ENCODE measurements around the gene CELF6.
"Not testable (repeated sequence)": the region's sequence is repeated elsewhere in the genome, so short reads cannot be mapped to it uniquely, and the experiment has no call there.

The CELF6 gene

DNA sequence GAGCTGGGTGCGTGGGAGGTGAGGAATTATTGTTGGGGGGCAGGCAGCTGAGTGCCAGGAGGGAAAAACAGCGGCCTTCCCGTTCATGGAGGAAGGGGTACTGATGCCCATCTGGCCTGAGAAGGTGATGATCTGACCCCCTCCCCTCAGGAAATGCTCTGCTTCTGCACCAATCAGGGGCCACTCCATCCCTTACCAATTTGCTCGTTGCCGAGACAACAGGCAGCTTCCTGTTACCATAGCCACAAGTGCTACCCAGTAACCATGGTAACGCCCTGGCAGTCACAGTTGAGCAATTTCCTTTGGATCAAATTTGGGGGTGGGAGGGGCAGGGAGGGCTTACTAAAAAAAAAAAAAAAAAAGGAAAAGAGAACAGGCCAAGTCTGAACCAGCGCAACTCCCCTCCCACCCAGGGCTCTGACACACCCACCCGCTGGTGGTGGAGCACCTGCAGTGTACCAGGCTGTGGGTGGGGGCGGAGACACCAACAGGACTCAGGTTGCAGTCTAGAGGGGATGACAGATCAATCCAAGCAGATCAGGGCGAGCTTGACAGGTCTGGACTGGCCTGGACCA is 13.7 kb downstream of the CELF6 start:
- H3K27me3 Mint-ChIP-seq (ENCODE audit: low read depth) = no peaks in the 10 kb centered on the region
- H3K4me1 Mint-ChIP-seq (ENCODE audit: low read depth) = no peaks in the 10 kb centered on the region
- DNase-seq (ENCODE audit: low spot score) = peak; percentile 10
- no peaks in the 10 kb centered on the region for H3K9me3 Mint-ChIP-seq
- H3K27ac Mint-ChIP-seq = no peak overlapping the region
- H3K4me3 Mint-ChIP-seq = no peak overlapping the region
- no peaks in the 10 kb centered on the region for H3K36me3 Mint-ChIP-seq (ENCODE audit: low read depth)

DNA sequence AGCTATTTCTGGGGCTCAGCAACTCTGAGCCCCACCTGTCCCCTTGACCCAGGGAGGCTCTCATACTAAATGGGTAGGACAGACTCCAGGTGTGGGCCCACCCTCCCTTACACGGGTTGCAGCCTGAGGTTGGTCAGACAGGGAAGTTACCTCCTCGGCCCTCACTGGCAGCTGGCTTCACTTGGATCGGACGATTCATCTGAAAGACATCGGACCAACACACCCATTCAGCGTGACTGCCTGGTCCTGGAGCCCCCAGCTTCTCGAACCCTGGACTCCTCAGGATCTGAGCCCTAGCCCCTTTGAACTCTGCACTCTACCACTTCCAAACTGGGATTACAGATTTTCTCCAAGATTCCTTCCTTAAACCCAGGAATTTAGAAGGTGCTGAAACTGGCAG is 15.4 kb downstream of the CELF6 start:
- Mint-ChIP-seq H3K36me3 (ENCODE audit: low read depth) (no peaks in the 10 kb centered on the region), H3K4me1 (ENCODE audit: low read depth) (no peaks in the 10 kb centered on the region), H3K4me3 (no peak overlapping the region), H3K9me3 (no peaks in the 10 kb centered on the region), H3K27me3 (ENCODE audit: low read depth) (no peaks in the 10 kb centered on the region), H3K27ac (no peak overlapping the region)
- DNase-seq (ENCODE audit: low spot score) = no peak

GRCh38 chr15:72302955-72303354 is 17.0 kb downstream of the CELF6 start:
- DNase-seq (ENCODE audit: low spot score) = no peak
- Mint-ChIP-seq H3K4me1 (ENCODE audit: low read depth) (no peaks in the 10 kb centered on the region), H3K9me3 (no peaks in the 10 kb centered on the region), H3K27me3 (ENCODE audit: low read depth) (no peaks in the 10 kb centered on the region), H3K36me3 (ENCODE audit: low read depth) (no peaks in the 10 kb centered on the region), H3K27ac (no peak overlapping the region), H3K4me3 (no peak overlapping the region)

DNA sequence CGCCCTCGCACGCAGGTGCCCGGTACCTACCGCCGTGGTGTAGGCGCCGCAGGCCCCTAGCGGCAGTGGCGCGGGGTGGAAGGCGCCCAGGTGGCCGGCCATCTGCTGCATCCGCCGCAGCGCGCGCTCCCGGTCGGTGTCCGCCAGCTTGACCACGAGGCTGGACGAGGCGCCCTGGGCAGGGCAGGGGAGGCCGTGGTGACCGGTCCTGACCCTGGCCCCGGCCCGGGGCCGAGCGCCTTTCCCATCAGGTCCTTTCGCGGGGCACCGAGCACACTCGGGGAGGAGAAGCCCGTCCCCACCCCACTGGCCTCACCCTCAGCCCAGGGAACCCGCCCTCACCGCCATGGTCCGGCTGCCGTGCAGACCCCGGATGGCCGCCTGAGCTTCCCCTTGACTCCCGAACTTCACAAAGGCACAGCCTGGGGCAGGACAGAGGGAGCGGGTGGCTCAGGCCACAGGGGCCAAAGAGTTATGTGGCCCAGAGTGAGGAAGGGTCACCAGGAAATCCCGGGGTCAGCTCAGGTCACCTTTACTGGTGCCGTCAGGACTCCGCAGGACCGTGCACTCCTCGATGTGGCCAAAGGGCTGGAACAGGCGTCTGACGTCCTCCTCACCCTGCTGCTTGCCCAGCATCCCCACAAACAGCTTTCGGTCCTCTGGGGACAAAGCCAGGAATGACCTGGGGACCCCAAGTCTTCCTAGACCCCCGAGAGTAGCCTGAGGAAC is 30.2 kb downstream of the CELF6 start:
- no peaks in the 10 kb centered on the region for H3K36me3 Mint-ChIP-seq (ENCODE audit: low read depth)

GRCh38 chr15:72288796-72289596 is 31.0 kb downstream of the CELF6 start:
- Mint-ChIP-seq H3K4me1 (ENCODE audit: low read depth) (no peaks in the 10 kb centered on the region), H3K27me3 (ENCODE audit: low read depth) (no peaks in the 10 kb centered on the region), H3K27ac (no peak overlapping the region), H3K9me3 (no peaks in the 10 kb centered on the region), H3K4me3 (no peak overlapping the region), H3K36me3 (ENCODE audit: low read depth) (no peaks in the 10 kb centered on the region)
- no peak for DNase-seq (ENCODE audit: low spot score)

More for the DNA sequence above, 30.2 kb downstream of the CELF6 start:
- Mint-ChIP-seq H3K4me1 (ENCODE audit: low read depth) (no peaks in the 10 kb centered on the region), H3K9me3 (no peaks in the 10 kb centered on the region), H3K27me3 (ENCODE audit: low read depth) (no peaks in the 10 kb centered on the region), H3K4me3 (no peak overlapping the region), H3K27ac (no peak overlapping the region)
- no peak for DNase-seq (ENCODE audit: low spot score)

DNA sequence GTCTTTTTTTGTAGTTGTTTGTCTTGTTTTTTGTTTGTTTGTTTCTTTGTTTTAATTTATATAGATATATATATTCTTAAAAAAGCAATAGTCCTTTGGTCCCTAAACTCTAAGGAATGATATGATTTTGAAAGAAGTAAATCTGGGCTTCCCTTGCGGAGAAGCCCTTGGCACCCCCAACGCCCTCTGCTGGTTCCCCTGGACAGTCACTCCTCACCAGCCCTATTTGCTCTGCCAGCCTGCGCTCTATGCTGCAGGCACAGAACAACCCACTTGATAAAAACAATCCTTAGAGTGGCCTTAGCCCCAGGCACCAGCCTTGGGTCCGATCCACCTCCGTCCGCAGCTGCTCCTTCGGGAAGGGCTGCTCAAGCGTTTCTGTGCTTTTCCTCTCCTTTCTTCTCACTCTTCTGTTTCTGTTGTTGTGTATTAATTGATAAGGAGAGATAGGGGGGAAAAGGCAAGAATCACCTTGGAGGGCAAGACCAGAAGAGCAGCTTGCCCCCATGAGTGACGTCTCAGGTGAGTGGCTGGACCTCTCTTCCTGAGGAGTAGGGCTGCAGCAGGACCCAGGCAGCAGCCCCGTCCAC is 33.9 kb downstream of the CELF6 start:
- DNase-seq (ENCODE audit: low spot score) = peak; percentile 10
- Mint-ChIP-seq H3K27ac (no peak overlapping the region), H3K27me3 (ENCODE audit: low read depth) (no peaks in the 10 kb centered on the region), H3K4me1 (ENCODE audit: low read depth) (no peaks in the 10 kb centered on the region), H3K4me3 (no peak overlapping the region), H3K36me3 (ENCODE audit: low read depth) (no peaks in the 10 kb centered on the region), H3K9me3 (no peaks in the 10 kb centered on the region)

GRCh38 chr15:72285402-72285801 is 34.6 kb downstream of the CELF6 start:
- no peaks in the 10 kb centered on the region for H3K4me1 Mint-ChIP-seq (ENCODE audit: low read depth)
- no peaks in the 10 kb centered on the region for H3K36me3 Mint-ChIP-seq (ENCODE audit: low read depth)
- H3K27me3 Mint-ChIP-seq (ENCODE audit: low read depth) = no peaks in the 10 kb centered on the region
- H3K9me3 Mint-ChIP-seq = no peaks in the 10 kb centered on the region
- DNase-seq (ENCODE audit: low spot score) = no peak
- H3K27ac Mint-ChIP-seq = no peak overlapping the region
- no peak overlapping the region for H3K4me3 Mint-ChIP-seq

- H3K9me3 Mint-ChIP-seq = no peaks in the 10 kb centered on the region
- H3K4me3 Mint-ChIP-seq = no peak overlapping the region
- no peaks in the 10 kb centered on the region for H3K36me3 Mint-ChIP-seq (ENCODE audit: low read depth)
- DNase-seq (ENCODE audit: low spot score) = no peak
- H3K27me3 Mint-ChIP-seq (ENCODE audit: low read depth) = no peaks in the 10 kb centered on the region
- H3K27ac Mint-ChIP-seq = no peak overlapping the region
- no peaks in the 10 kb centered on the region for H3K4me1 Mint-ChIP-seq (ENCODE audit: low read depth)
These were observed 35.2 kb downstream of the CELF6 start for GRCh38 chr15:72284781-72285180.

DNA sequence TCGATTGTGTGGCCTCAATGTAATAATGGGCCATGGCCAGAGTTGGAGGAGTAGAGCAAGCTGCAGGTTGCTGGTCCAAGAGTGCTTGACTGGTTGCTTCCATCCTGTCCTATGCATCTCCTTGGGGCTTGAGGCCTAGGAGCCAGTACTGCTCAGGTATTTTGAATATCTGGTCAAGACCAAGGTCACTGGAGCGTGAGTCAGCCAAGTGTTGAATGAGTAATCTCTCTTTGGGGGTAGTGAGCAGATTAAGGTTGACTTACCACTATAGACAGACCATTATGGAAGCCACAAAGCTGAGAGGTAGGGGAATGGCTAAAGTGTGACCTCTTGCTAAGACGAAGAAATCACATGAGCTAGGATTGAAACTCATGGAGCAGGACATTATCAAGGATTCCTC is 38.2 kb downstream of the CELF6 start:
- H3K36me3 Mint-ChIP-seq (ENCODE audit: low read depth) = no peaks in the 10 kb centered on the region
- DNase-seq (ENCODE audit: low spot score) = no peak
- peaks cover 3% of the 10 kb centered on the region for H3K27me3 Mint-ChIP-seq (ENCODE audit: low read depth)
- H3K4me1 Mint-ChIP-seq (ENCODE audit: low read depth) = no peaks in the 10 kb centered on the region
- no peaks in the 10 kb centered on the region for H3K9me3 Mint-ChIP-seq
- no peak overlapping the region for H3K27ac Mint-ChIP-seq
- no peak overlapping the region for H3K4me3 Mint-ChIP-seq

DNA sequence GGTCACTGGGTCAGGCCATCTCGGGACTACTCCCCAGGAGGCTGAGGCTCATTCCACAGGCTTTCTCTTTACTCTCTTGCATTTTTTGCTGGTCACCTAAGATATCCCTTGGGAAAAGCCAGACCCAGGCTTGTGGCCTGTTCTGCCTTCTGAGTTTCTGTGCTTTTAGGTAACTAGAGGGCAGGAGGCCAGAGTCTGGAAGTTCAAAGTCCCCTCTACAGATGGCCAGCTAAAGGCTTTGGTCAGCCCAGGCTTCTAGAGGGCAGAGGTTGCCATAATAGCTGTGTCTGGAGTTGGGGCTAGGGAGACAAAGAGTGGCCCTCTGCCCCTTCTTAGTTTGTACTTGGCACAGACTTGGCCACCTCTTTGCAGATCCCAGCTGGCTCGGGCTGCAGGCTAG is 39.2 kb downstream of the CELF6 start:
- Mint-ChIP-seq H3K27me3 (ENCODE audit: low read depth) (peaks cover 5% of the 10 kb centered on the region), H3K9me3 (no peaks in the 10 kb centered on the region)

DNA sequence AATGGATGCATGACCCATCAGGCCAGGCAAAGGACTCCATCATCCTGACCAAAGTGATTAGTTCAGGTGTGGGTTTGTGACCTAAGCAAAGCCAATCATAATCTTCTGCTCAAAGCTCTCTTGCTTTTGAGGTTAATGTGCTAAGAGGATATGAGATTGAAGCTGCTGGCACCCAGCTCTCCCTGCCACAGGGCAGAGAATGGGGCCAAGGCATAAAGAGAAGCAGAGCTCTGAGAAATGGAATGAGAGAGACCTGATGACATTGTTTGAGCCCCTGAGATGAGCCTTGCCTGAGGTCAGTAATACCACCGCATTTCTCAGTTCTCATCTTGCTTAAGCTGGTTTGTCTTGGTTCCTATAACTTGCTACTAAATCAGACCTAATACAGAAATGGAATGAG is 41.2 kb downstream of the CELF6 start:
- Mint-ChIP-seq H3K9me3 (no peaks in the 10 kb centered on the region), H3K27me3 (ENCODE audit: low read depth) (peaks cover 5% of the 10 kb centered on the region), H3K36me3 (ENCODE audit: low read depth) (no peaks in the 10 kb centered on the region), H3K4me1 (ENCODE audit: low read depth) (peaks cover 2% of the 10 kb centered on the region), H3K4me3 (no peak overlapping the region), H3K27ac (no peak overlapping the region)
- no peak for DNase-seq (ENCODE audit: low spot score)

More for the DNA sequence above, 39.2 kb downstream of the CELF6 start:
- no peaks in the 10 kb centered on the region for H3K36me3 Mint-ChIP-seq (ENCODE audit: low read depth)
- no peak overlapping the region for H3K4me3 Mint-ChIP-seq
- no peak overlapping the region for H3K27ac Mint-ChIP-seq
- no peaks in the 10 kb centered on the region for H3K4me1 Mint-ChIP-seq (ENCODE audit: low read depth)
- no peak for DNase-seq (ENCODE audit: low spot score)

GRCh38 chr15:72276326-72276700 is 43.6 kb downstream of the CELF6 start:
- DNase-seq (ENCODE audit: low spot score) = no peak
- Mint-ChIP-seq H3K4me1 (ENCODE audit: low read depth) (peaks cover 16% of the 10 kb centered on the region), H3K9me3 (no peaks in the 10 kb centered on the region), H3K4me3 (no peak overlapping the region), H3K27ac (no peak overlapping the region), H3K27me3 (ENCODE audit: low read depth) (peaks cover 5% of the 10 kb centered on the region), H3K36me3 (ENCODE audit: low read depth) (no peaks in the 10 kb centered on the region)

DNA sequence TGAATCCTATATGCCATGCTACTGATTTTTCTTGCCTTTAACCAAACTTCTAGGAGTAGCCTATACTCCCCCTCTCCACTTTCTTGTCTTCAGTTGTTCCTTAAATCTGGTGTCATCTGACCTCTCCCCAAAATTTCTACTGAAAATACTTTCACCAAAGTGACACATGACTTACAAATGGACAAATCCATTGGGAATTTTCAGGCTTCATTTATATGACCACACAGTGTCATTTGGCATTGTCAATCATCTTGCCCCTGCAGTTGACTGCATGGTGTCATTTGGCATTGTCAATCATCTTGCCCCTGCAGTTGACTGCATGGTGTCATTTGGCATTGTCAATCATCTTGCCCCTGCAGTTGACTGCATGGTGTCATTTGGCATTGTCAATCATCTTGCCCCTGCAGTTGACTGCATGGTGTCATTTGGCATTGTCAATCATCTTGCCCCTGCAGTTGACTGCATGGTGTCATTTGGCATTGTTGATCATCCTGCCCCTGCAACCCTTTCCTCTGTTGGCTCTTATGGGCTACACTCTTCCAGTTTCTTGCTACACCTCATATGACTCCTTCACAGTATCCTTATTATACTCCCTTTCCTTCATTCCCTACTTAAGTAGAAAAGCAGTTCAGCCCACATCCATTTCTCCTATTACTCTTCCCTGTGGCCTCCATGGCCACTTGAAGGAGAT is 44.2 kb downstream of the CELF6 start:
- not testable (repeated sequence) for H3K27me3 Mint-ChIP-seq (ENCODE audit: low read depth); H3K9me3 Mint-ChIP-seq

DNA sequence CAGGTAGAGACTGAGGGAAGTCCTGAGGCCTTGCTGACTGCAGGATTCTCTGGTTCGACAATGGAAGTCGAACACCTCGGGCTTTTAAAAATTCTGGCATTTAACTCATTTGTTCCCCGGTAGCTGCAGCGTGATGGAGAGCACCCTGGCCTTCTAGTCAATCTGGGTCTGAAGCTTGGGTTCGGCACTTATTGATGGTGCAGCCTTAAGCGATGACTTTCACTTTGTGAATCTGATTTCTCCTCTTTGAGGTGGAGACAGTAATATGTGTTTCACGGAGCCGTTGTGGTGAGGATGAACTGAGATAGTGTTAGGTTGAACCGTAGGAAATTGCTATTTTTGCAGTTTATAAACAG is 47.0 kb downstream of the CELF6 start:
- peak overlapping the region; percentile 86 for H3K4me3 Mint-ChIP-seq
- H3K36me3 Mint-ChIP-seq (ENCODE audit: low read depth) = peaks cover 5% of the 10 kb centered on the region
- peaks cover 3% of the 10 kb centered on the region for H3K27me3 Mint-ChIP-seq (ENCODE audit: low read depth)
- DNase-seq (ENCODE audit: low spot score) = no peak
- H3K4me1 Mint-ChIP-seq (ENCODE audit: low read depth) = peaks cover 29% of the 10 kb centered on the region
- no peaks in the 10 kb centered on the region for H3K9me3 Mint-ChIP-seq
- peak overlapping the region; percentile 86 for H3K27ac Mint-ChIP-seq

More for the DNA sequence above, 44.2 kb downstream of the CELF6 start:
- H3K27ac Mint-ChIP-seq; DNase-seq (ENCODE audit: low spot score); H3K4me3 Mint-ChIP-seq; H3K36me3 Mint-ChIP-seq (ENCODE audit: low read depth): not testable (repeated sequence)
- H3K4me1 Mint-ChIP-seq (ENCODE audit: low read depth) = peaks cover 22% of the 10 kb centered on the region
